GM19023 (cell line): Measurements from ENCODE around the gene HOXD13.

Experiments
- ATAC-seq: cut with Tn5 transposase; IDR thresholded peaks from one replicate; pipeline ENCODE4 v1.9.1; 2021; ENCODE audit warnings: mild to moderate bottlenecking, moderate library complexity; ENCODE audit not compliant: unreplicated experiment

HOXD13 gene

DNA sequence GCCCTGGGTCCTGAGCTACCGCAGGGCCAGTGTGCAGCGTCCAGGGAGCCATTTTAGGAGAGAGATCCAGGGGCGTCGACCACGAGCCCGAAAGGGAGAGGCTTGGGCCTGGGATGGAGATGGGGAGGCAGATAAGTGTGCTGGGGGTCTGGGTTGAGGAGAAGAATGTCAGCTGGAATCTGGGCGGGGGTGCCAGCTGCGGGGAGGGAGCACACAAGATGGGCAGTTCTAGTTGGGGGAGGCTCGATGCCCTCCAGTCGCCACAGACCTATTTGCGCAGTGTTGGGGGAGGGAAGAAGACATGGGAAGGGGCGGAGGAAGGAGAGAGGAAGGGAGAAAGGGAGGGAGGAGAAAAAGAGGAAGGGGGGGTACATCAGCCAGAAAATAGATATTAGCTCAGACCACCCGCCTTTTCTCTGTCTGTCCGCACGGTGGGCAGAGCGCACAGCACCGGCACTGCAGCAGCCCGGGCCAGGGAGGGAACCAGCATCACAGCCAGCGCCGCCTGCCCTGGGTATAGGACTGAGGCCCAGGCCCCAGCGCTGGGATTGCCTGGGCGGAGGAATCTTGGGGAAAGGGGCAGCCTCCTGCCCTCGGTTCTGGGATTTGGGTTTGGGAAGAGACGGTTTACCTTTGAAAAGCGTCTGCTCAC, 12.7 kb downstream of the HOXD13 start:
- ATAC-seq = no peak

DNA sequence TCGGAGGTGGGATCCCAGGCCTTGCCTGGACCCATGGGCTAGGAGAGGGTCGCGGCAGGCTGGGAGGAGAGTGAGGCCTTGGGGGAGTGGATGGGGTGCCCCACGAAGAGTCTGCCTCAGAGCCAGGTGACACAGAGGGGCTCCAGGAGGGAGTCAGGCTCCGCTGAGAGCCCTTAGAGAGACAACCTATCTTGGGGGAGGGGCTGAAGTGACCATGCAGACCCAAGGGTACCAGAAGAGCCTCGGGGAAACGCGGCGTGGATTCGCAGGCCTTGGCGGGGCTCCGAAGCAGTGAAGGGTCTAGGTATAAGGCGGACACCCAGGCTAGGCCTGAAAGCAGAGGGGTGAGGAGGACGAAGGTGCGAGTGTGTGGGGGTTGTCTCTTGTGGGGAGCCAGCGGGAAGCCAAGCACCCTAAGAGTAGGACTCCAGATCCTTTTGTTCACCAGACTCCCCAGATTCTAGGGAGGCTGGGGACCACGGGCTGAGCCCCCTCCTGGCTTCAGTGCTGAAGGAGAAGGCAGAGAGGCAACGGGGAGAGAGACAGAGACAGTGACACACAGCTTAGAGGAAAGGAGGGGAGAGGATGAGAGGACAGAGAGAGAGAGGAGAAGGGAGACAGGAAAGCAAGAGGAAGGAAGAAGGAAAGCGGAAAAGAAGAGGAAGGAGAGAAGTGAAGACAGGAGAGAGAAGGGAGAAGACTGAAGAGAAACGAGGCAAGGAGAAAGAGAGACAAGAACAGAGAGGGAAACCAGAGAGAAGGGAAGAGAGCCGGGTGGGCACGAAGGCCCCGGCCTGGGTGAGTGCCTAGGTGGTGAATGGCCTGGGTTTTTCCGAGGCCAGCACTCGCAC, 13.4 kb downstream of the HOXD13 start:
- no peak for ATAC-seq

DNA sequence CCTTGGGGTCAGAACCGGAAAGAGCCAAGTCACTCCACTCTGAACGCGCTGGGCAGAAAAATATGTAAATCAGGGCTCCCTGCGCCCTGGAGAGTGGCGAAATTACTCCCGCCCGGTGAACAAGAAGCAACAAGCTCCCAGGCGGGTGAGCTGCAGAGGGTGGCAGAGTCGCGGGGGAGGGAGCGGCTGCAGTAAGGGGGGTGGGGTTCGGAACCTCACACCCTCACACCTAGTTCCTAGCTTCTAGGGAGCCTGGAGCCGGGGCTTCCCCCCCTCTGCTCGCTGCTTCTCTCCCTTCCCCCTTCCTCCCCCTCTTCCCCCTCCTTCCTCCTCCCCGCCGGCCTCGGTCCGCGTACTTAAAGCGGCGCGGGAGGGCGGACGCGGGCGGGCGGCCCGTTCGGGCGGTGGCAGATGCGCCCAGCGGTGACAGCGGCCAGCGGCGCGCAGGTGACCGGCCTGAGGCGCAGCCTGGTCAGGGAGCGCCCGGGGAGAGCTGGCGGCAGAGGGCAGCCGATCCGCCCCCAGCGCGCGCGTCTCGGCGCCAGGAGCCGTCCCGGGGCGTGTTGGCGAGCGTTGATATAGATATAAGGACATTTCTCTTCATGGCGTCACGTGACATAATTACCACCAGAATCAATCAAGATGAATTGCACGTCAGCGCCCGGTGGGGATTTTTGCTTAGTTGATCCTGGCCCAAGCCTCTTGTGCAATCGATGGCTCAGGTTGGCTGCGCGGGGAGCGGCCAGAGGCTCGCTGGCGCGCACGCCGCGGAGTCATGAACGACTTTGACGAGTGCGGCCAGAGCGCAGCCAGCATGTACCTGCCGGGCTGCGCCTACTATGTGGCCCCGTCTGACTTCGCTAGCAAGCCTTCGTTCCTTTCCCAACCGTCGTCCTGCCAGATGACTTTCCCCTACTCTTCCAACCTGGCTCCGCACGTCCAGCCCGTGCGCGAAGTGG, 14.3 kb downstream of the HOXD13 start, which contains the start of gene HOXD11:
TSS of gene HOXD11 (plus strand) at position 700 of the 959 bp plus-strand sequence. CDS start at position 776, 76 bp downstream.
- ATAC-seq = no peak

DNA sequence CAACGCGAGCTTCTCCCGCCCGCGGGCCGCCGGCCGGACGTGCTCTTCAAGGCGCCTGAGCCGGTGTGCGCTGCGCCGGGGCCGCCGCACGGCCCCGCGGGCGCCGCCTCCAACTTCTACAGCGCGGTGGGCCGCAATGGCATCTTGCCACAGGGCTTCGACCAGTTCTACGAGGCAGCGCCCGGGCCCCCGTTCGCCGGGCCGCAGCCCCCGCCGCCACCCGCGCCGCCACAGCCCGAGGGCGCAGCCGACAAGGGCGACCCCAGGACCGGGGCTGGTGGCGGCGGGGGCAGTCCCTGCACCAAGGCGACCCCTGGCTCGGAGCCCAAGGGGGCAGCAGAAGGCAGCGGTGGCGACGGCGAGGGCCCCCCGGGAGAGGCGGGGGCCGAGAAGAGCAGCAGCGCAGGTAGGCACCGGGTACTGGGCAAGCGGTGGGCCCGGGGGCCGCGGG, 15.2 kb downstream of the HOXD13 start:
- ATAC-seq = no peak

DNA sequence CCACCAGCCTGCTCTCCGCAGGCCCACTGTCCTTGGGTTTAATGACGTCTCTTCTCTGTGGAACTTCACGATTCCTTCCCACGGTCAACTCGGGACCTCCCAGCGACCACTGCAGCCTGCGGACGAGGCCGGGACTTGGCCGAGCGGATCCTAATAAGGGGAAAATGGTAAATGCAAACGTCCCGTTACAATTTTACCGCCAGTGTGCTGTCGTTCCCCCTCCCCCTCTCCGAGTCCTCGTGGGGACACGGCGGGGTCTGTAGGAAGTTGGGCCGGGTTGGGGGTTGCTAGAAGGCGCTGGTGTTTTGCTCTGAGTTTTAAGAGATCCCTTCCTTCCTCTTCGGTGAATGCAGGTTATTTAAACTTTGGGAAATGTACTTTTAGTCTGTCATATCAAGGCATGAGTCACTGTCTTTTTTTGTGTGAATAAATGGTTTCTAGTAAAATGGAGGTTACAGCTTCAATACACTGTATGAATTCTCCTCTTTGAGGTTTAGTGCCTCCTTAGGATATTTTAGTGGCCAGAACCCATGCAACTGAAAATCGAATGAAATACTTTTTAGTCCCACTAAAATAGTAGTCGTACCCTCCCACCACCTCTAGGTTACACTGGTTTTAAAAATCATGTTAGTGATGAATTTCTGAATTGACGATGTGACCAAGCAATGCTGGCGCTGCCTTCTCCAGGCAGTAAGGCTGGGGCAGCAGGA, 16.8 kb downstream of the HOXD13 start:
- ATAC-seq = no peak

DNA sequence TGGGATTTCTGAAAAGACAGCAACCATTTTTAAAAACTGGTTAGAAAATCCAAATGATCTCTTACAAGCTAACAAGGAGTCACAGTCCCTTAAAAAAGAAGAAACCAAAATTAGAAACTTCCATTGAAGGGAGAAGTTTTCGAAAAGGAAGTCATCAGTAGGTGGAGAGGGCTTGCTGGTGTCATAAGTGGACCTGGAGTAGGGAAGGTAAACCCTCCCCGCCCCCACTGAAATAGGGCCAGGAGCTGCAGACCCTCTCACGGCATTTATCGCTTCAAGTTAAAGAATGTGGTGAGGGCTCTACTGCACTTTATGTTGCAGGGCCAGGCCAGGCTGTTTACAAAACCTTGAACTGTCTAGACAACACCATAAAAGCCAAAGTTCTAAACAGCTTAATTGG, 17.4 kb downstream of the HOXD13 start:
- no peak for ATAC-seq

DNA sequence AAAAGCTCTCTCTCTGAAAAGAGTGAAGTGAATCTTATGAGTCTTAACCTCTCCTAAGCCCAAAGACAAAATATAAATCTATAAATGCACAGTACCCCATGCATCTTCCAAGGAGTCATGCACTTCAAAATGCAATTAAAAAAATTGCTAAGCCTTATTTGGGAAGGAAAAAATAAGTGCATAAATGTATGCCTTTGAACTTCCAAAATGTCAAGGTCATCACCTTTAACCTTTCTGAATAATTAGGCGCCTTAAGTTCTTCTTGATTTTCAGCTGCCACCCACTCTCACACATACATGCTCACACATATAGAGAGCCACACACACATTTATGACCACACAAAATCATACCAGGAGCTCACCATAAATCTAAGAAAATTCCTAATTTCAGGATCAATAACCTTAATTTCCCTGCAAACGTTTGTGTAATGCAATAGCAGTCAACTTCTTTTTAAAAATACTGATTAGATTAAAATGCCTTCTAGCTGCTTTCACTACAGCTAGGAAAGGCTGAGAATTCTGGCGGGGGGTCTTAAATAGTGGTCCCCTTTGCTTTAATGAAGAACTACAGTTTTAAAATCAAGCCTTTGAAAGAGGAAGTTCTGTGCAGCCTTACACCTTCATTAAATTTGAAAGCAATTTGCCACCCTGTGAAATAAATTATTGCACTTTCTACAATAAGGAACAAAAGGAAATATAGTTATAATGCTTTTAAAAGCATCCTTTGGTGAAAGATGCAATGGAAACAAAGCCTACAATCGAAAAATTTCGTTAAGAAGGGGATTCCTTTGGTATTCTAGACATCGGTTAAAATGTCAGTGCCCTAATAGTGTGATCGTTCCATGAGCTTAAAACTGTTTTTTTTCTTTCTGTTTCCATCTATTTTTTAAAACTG, 18.1 kb downstream of the HOXD13 start:
- no peak for ATAC-seq

DNA sequence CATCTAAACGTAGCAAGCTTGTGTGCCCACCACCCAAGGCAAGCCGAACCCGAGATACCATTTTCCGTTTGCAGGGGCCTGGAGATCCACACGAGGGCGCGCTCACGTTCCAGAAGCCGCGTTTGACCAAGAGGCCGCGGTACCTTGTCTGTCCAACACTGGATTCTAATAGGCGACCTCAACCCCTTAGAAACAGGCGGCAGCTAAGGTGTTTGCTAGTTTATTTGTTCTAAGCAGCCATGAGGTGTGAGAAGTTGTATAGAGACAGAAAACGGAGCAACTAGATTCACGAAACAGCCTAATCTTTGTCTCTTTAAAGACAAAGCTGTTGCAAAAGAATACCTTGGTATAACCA, 18.8 kb downstream of the HOXD13 start:
- ATAC-seq = no peak

DNA sequence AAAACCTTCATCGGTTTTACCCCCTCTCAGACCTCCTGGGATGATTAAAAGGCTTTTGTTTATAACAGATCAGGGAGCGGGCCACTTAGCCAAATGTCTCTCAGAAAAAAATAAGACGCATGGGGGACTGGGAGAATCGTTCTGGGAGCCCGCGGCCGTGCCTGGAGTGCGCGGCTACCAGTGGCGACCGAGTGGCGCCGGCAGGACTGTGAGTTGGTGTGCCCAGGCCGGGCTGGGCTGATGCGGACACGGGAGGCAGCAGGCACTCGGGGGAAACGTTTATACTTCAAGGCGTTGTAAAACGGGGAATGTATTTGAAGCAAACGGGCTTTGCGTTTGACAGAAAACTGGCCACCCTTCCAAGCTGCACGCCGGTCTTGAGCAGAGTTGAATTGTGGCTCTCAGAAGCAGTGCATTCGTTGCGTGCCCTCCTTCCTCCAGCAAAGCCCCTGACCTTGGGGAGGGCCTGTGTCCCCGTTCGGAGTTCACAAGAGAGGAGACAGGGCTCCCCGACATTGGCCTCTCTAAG, 19.4 kb downstream of the HOXD13 start:
- ATAC-seq = no peak

DNA sequence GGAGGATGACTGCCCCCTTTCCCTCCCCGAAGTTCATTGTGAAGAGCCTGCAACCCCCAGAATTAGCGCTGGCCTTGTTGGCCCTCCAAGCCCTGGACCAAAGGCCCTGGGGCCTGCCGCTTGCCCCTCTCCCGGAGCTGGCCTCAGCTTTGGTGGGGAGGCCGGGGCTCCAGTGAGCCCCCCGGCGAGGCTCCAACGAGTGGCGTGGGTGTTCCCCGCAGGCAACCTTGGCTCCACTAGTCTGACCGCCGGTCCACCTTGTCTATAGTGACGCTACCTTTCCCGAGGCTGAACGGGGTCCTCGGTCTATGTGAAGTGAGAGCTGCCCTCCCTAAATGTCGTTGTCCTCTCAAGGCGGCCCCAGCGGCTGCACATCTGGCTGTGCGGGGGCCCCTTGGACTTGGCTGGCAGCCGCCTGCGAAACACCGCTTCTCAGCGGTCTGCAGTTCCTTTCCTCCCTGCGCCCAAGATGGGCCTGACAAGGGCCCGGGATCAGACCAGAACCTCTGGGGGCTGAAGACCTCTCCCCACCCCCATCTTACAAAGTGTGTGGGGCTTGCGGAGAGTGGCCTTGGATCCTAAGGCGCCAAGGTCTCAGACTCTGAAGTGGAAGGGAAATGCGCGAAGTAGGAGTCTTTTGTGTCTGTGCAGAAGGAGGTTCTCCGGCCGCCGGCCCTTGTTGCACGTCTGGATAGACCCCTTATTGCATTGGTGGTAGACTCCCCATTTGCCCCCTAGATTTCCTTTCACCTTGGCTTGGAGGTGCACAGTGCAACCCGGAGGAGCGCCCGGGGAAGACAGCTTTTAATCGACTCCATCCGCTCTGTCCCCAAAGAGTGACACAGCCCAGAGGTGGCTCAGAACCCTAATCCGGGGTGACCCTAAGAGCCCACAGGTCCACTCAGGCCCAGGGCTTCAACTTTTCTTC, 20.1 kb downstream of the HOXD13 start:
- no peak for ATAC-seq

DNA sequence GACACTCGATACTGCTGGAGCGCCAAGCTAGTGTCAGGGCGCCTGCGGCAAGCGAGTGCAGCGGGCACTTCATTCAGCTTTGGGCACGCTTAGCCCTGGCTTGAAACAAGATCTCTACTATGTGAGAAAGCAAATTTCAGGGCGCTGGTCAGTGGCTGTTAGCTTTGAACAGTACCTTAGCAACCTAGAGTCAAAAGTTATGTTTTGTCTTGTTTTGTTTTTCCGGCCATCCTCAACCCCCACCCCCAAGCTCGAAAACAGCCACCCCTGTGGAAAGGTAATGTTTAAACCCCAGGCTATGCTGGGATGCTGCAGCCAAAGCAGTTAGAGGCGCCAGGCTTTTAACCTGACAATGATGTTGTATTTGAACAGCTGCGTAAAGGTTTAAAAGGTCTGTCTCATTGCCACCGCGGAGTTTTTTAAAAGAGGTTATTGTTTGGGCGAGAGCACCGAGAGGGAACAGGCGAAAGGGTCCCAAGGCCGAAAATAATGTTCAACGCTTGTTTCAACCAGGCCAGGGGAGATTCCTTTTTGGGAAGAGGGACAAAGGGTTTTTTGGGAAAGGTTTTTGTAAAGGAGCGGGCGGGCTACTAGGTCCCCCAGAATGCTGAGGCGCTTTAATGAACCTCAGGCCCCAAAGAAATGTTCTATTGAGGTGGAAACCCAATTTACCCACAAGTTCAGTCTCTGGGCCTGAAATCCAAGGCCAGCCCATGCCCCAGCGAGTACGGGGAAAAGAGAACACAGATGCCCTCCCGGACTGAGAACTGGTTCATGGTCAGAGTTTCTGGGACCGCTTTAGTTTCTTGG, 21.8 kb downstream of the HOXD13 start:
- ATAC-seq = no peak

DNA sequence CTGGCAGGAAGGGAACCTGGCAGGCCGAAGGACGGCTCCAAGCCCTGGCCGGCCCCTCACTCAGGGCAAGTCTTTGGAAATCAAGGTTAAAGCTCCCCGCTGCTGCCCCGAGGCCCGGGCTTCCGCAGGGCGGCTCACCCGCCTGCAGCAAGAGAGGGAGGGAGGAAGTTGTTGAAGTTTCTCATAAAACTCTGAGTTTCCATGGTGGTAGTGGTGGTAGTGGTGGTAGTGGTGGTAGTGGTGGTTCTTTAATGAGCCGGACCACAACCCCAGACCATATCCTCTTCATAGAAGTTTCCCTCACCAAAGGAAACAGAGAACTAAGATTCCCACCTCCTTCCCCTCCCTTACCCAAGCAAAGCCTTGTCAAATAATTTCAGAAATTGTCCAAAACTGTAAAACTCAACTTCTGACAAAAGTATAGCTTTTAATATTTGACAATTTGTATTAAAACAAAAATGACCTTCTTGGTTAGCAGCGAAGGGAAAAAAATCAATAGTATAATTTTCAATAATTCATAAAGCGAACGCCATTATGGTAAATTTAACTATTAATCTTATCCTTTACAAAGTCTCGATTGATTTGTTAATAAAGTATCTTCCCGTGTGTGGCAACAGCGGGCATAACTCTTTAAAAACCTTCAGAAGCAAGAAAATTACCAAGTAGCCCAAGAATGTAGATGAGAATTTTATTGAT, 22.6 kb downstream of the HOXD13 start:
- no peak for ATAC-seq

DNA sequence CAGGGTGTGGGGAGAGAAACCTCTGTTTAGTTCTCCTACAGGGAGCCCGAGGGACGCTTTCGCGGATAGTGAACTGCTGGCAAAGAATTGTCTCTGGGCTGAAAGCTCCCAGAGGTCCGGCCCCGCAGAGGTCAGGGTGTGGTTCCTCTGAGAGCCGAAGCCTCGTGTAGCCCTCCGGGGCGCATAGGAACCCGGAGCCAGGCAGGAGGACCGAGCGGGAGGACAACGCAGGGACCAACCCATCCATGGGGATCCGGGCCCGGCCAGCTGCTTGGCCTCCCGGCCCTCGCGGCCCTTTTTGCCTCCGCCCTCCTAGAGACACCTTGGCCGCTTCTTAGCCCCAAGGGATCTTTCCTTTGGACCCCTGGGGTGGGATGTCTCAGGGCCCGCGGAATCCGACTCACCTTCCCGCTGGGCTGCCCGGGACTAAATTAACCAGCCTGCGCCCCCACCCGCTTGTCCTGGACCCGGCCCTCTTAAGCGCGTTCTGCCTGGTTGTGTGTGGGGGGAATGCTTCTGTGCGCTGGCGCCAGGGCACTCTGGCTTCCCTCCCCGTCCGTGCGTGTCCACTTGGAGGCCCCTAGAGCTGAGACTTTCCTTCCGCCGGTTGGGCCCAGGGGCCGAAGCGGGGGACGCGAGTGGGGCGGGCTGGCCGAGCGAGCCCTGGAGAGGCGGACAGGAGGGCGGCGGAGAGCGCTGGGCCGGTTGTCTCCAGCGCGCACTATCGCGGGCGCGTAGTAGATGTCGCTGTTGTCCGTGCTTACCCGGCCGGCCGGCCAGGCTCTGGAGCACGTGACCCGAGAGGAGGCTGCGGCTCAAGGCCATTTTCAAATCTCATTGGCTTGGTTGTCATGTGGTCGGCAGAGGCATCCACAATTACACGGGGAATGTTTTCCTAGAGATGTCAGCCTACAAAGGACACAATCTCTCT, 23.6 kb downstream of the HOXD13 start, which contains the start of gene HOXD10:
TSS of gene HOXD10 (plus strand) at position 896 of the 931 bp plus-strand sequence. CDS start 56 bp downstream, outside the sequence.
- no peak for ATAC-seq

DNA sequence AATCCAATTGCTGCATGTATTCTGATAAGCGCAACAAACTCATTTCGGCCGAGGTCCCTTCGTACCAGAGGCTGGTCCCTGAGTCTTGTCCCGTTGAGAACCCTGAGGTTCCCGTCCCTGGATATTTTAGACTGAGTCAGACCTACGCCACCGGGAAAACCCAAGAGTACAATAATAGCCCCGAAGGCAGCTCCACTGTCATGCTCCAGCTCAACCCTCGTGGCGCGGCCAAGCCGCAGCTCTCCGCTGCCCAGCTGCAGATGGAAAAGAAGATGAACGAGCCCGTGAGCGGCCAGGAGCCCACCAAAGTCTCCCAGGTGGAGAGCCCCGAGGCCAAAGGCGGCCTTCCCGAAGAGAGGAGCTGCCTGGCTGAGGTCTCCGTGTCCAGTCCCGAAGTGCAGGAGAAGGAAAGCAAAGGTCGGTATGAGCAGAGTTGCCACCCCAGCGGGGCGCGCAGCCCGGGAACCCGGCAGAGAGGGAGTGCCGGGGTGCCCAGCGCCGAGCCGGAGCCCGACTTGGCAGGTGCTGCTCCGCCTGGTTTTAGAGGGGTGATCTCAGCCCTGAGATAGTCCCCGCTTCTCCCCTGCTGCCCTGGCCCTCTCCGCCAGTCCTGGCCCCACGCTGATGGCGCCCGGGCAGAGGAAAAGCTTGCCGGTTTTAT, 24.8 kb downstream of the HOXD13 start:
- no peak for ATAC-seq

DNA sequence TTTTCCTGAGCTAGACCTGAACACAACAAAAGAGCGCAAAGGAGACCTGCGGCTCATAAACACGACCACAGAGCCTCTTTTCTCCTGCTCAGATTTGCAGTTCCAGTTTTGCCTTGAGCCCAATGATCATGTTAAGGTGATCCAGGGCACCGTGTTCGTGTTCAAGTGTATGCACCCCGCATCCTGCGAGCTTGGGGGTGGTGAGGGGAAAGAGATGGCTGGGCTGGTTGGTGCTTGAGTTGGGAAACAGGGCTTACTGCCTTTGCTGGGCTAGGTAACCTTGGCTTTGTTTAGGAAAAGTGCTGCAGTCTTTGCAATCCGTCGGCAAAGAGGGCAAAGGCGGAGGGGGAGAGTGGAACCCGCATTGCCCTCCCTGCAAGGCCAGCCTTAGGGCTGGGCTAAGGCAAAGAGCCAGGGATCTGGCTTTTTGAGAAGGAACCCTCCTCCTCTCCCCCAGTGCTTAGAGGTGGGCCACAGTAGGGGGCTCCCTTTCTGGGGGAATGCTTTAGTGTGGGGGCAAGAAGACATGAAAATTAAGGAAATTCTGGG, 25.4 kb downstream of the HOXD13 start:
- no peak for ATAC-seq
